Esophagus squamous epithelium (tissue), 4 donors: ENCODE data around the gene MRPS24.

Experiments
- POLR2A ChIP-seq, 4 donors: fragments of 450-650 bp; IDR thresholded peaks; one replicate each; pipeline ENCODE4 v1.6.1; 2017; ENCODE audit warnings: antibody characterized with exemption in 4 of 4, mild to moderate bottlenecking in 4 of 4, moderate library complexity in 3 of 4
- TF ChIP-seq, protein P1 (sequence below), 6 experiments: fragments of 450-650 bp in 4 of 6; fragments of 200-600 bp in 2 of 6; sonication (generic) in 2 of 6; IDR thresholded peaks; one replicate each; pipeline ENCODE4 v1.5.1; 2016 to 2019; ENCODE audit warnings: antibody characterized with exemption in 6 of 6, mild to moderate bottlenecking in 4 of 6, moderate library complexity in 4 of 6

DNA sequence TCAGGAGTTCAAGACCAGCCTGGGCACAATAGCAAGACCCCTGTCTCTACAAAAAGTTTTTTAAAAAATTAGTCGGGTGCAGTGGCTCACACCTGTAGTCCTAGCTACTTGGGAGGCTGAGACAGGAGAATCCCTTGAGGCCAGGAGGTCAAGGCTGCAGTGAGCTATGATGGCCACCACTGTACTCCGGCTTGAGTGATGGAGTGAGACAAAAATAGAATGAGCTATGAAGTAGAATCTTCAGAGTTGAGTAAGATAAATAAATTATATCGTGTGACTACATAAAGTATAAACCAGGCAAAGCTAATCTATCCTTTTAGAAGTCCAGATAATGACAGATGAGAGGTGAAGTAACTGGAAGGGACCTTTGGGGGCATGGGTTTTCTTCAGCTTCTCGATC lies 15.3 kb upstream of the MRPS24 start:
- TF ChIP-seq, protein P1, sequence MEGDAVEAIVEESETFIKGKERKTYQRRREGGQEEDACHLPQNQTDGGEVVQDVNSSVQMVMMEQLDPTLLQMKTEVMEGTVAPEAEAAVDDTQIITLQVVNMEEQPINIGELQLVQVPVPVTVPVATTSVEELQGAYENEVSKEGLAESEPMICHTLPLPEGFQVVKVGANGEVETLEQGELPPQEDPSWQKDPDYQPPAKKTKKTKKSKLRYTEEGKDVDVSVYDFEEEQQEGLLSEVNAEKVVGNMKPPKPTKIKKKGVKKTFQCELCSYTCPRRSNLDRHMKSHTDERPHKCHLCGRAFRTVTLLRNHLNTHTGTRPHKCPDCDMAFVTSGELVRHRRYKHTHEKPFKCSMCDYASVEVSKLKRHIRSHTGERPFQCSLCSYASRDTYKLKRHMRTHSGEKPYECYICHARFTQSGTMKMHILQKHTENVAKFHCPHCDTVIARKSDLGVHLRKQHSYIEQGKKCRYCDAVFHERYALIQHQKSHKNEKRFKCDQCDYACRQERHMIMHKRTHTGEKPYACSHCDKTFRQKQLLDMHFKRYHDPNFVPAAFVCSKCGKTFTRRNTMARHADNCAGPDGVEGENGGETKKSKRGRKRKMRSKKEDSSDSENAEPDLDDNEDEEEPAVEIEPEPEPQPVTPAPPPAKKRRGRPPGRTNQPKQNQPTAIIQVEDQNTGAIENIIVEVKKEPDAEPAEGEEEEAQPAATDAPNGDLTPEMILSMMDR (IDR thresholded peaks at IDR 0.05): no peak
- TF ChIP-seq POLR2A (IDR thresholded peaks at IDR 0.05): no peak
